OCI-LY3 (cell line): ENCODE measurements around the gene MMP14.
A peak's percentile ranks its signal among the peaks of the same experiment; 100 is the strongest.

Experiments used
- H2AFZ ChIP-seq: fragments of 200-600, 300-600 bp; shearing (Covaris generic); 2 replicates; pipeline ENCODE4 v1.6.0; 2014; ENCODE audit warnings: antibody characterized with exemption, low read depth, low read length
- H3K27ac ChIP-seq: fragments of 200-600, 300-600 bp; sonication (generic); 2 replicates; pipeline ENCODE4 v1.5.1; 2014; ENCODE audit warnings: mild to moderate bottlenecking, low read length, moderate library complexity, mixed read lengths
- H3K27me3 ChIP-seq: fragments of 200-600, 300-600 bp; sonication (generic); 2 replicates; pipeline ENCODE4 v1.6.1; 2014; ENCODE audit warnings: low read depth, low read length, mixed read lengths
- H3K36me3 ChIP-seq: fragments of 200-600, 300-600 bp; sonication (generic); replicated peaks from 2 replicates; pipeline ENCODE3; 2014; ENCODE audit warnings: low read depth, low read length, mixed read lengths
- H3K4me1 ChIP-seq: fragments of 300-600, 200-600 bp; sonication (generic); 2 replicates; pipeline ENCODE4 v1.6.1; 2014; ENCODE audit warnings: low read length, mixed read lengths
- H3K4me2 ChIP-seq: fragments of 200-600, 300-600 bp; sonication (generic); 2 replicates; pipeline ENCODE4 v1.6.1; 2014; ENCODE audit warnings: low read length, mixed read lengths
- H3K4me3 ChIP-seq: fragments of 300-600, 200-600 bp; sonication (generic); 2 replicates; pipeline ENCODE4 v1.5.1; 2014; ENCODE audit warnings: antibody characterized with exemption, mild to moderate bottlenecking, low read length, moderate library complexity
- H3K79me2 ChIP-seq: fragments of 300-600, 200-600 bp; shearing (Covaris generic); 2 replicates; pipeline ENCODE4 v1.6.1; 2014; ENCODE audit warnings: mild to moderate bottlenecking, low read length, mixed read lengths
- H3K9ac ChIP-seq: fragments of 300-600, 200-600 bp; shearing (Covaris generic); 2 replicates; pipeline ENCODE4 v1.6.0; 2014; ENCODE audit warnings: mild to moderate bottlenecking, low read length, moderate library complexity
- H3K9me3 ChIP-seq: fragments of 200-600, 300-600 bp; shearing (Covaris generic); 2 replicates; pipeline ENCODE4 v1.6.1; 2014; ENCODE audit warnings: low read length, mixed read lengths; ENCODE audit not compliant: insufficient read depth
- H4K20me1 ChIP-seq: fragments of 200-600, 300-600 bp; sonication (generic); 2 replicates; pipeline ENCODE4 v1.6.1; 2016; ENCODE audit warnings: low read length, mixed read lengths; ENCODE audit not compliant: insufficient read depth
- CTCF ChIP-seq: fragments of 200-600, 300-600 bp; sonication (generic); IDR thresholded peaks from 2 replicates; pipeline ENCODE4 v1.5.1; 2014; ENCODE audit warnings: antibody characterized with exemption, low read length, low read depth
- EZH2phosphoT487 ChIP-seq: fragments of 200-600 bp; shearing (Covaris generic); IDR thresholded peaks from 2 replicates; pipeline ENCODE4 v1.6.1; 2018; ENCODE audit warnings: antibody characterized with exemption, mixed run types, low read depth

The MMP14 gene

GRCh38 chr14:22798528-22798927 is 37.9 kb upstream of the MMP14 start:
- Histone ChIP-seq H3K79me2 (no peaks in the 10 kb centered on the region), H3K27ac (no peak overlapping the region), H4K20me1 (no peaks in the 10 kb centered on the region), H3K9ac (no peak overlapping the region), H3K4me3 (no peak overlapping the region), H3K4me2 (no peak overlapping the region), H2AFZ (no peak overlapping the region), H3K36me3 (no peaks in the 10 kb centered on the region), H3K4me1 (peaks cover 48% of the 10 kb centered on the region), H3K27me3 (no peaks in the 10 kb centered on the region), H3K9me3 (no peaks in the 10 kb centered on the region)
- TF ChIP-seq CTCF (no peak), EZH2phosphoT487 (no peak)

GRCh38 chr14:22800346-22800745 is 36.0 kb upstream of the MMP14 start:
- Histone ChIP-seq H3K9ac (no peak overlapping the region), H4K20me1 (no peaks in the 10 kb centered on the region), H3K4me2 (no peak overlapping the region), H3K4me1 (peaks cover 47% of the 10 kb centered on the region), H3K79me2 (no peaks in the 10 kb centered on the region), H3K27me3 (no peaks in the 10 kb centered on the region), H3K4me3 (no peak overlapping the region), H2AFZ (no peak overlapping the region), H3K9me3 (no peaks in the 10 kb centered on the region), H3K36me3 (no peaks in the 10 kb centered on the region), H3K27ac (no peak overlapping the region)
- TF ChIP-seq CTCF (no peak), EZH2phosphoT487 (no peak)

GRCh38 chr14:22801716-22802115 is 34.7 kb upstream of the MMP14 start:
- TF ChIP-seq CTCF (no peak), EZH2phosphoT487 (no peak)
- H3K36me3 ChIP-seq: no peaks in the 10 kb centered on the region
- no peaks in the 10 kb centered on the region for H3K79me2 ChIP-seq
- H4K20me1 ChIP-seq: no peaks in the 10 kb centered on the region
- no peaks in the 10 kb centered on the region for H3K9me3 ChIP-seq
- H3K4me1 ChIP-seq: peaks cover 35% of the 10 kb centered on the region
- no peak overlapping the region for H2AFZ ChIP-seq
- H3K27ac ChIP-seq: no peak overlapping the region
- no peaks in the 10 kb centered on the region for H3K27me3 ChIP-seq
- no peak overlapping the region for H3K4me3 ChIP-seq
- H3K9ac ChIP-seq: no peak overlapping the region
- H3K4me2 ChIP-seq: no peak overlapping the region

- TF ChIP-seq CTCF (no peak), EZH2phosphoT487 (no peak)
- Histone ChIP-seq H3K36me3 (no peaks in the 10 kb centered on the region), H3K79me2 (no peaks in the 10 kb centered on the region), H3K9me3 (no peaks in the 10 kb centered on the region), H2AFZ (no peak overlapping the region), H3K4me2 (peak overlapping the region; percentile 55), H3K9ac (no peak overlapping the region), H3K27ac (no peak overlapping the region), H3K27me3 (no peaks in the 10 kb centered on the region), H3K4me3 (peak overlapping the region; percentile 1; the same call in 1 of the 2 replicates), H3K4me1 (peaks cover 31% of the 10 kb centered on the region), H4K20me1 (no peaks in the 10 kb centered on the region)
Measured at GRCh38 chr14:22802860-22803686, 33.3 kb upstream of the MMP14 start.
